ENCODE measurements around the gene MRPL14. TPM values are rescaled to one million over a fixed set of nuclear protein-coding genes. Genes with fewer than 3 reads are reported as not detected.

Gene MRPL14
- total RNA-seq, 4 donors from 2014 or later = 45.7 to 74.3 (median 52.0) TPM

DNA sequence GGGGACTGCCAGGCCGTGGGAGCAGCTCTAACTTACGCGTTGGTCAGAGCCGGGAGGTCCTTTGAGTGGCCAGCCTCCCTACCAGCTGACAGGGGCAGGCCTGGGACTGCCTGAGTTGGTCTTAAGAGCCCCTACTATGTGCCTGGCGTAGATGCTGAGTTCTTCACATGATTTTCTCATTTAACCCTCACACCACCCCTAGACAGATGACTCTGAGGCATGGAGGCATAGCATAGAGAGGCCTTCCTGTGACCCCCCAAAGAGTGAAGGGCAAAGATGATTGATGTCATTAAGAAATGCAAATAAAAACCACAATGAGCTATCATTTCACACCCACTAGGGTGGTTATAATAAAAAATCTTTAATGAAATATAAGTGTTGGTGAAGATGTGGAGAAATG, 36.8 kb downstream of the MRPL14 start:
- TF ChIP-seq, protein P1, sequence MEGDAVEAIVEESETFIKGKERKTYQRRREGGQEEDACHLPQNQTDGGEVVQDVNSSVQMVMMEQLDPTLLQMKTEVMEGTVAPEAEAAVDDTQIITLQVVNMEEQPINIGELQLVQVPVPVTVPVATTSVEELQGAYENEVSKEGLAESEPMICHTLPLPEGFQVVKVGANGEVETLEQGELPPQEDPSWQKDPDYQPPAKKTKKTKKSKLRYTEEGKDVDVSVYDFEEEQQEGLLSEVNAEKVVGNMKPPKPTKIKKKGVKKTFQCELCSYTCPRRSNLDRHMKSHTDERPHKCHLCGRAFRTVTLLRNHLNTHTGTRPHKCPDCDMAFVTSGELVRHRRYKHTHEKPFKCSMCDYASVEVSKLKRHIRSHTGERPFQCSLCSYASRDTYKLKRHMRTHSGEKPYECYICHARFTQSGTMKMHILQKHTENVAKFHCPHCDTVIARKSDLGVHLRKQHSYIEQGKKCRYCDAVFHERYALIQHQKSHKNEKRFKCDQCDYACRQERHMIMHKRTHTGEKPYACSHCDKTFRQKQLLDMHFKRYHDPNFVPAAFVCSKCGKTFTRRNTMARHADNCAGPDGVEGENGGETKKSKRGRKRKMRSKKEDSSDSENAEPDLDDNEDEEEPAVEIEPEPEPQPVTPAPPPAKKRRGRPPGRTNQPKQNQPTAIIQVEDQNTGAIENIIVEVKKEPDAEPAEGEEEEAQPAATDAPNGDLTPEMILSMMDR (IDR thresholded peaks at IDR 0.05) = no peak
- no peak for TF ChIP-seq POLR2A (IDR thresholded peaks at IDR 0.05)
- no peak overlapping the region for H3K4me3 ChIP-seq (ENCODE audit: low read depth, poor library complexity, severe bottlenecking)
- no peak for DNase-seq (ENCODE audit: low spot score in 2 of 2)
- intact Hi-C loops (cut with DNase I; ENCODE audit: low total_unique reads) = loop anchor here (10.0 kb wide), 1 partner anchor 244 kb away; no protein-coding TSS in a partner anchor
- WGBS, 2 donors = 92 to 98% methylated on average over 4 to 5 of the region's 5 CpGs

DNA sequence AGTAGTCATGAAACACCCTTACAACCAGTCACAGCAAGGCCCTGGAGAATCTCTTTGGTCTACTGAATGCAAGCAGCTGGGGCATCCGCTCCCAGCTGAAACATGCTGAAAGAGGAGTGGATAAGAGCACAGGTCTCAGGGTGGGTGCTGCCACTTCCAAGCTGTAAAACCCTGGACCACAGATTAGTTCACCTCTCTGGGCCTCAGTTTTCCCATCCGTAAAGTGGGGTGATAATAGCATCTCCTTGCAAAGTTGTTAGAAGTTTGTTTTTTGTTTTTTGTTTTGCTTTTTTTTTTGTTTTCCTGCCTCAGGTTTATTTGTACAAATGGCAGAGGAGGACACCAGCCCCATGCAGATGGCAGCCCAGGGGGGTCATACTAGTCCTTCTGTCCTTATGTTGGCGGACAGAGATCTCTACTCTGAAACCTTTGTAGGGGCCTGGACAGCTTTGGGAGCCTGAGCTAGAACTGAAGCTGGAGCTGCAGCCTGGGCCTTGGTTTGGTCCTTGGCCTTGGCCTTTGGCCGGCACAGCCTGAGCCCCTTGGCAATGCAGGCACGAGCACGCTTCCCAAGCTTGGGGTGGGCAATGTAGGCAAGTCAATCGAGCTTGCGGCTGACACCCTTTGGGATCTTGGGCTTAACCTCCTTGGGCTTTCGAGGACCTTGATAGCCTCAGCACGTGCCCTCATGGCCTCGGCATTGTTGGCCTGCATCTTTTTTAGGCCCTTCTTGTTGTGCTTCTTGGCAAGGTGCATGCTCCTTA, 38.2 kb downstream of the MRPL14 start:
- no peak for DNase-seq (ENCODE audit: low spot score in 2 of 2)
- H3K4me3 ChIP-seq (ENCODE audit: low read depth, poor library complexity, severe bottlenecking) = no peak overlapping the region
- intact Hi-C loops (cut with DNase I; ENCODE audit: low total_unique reads) = no loop called here
- WGBS, 2 donors = 95 to 96% methylated on average over 6 to 11 of the region's 11 CpGs
- TF ChIP-seq, protein P1 (IDR thresholded peaks at IDR 0.05) = no peak
- TF ChIP-seq POLR2A (IDR thresholded peaks at IDR 0.05) = no peak

DNA sequence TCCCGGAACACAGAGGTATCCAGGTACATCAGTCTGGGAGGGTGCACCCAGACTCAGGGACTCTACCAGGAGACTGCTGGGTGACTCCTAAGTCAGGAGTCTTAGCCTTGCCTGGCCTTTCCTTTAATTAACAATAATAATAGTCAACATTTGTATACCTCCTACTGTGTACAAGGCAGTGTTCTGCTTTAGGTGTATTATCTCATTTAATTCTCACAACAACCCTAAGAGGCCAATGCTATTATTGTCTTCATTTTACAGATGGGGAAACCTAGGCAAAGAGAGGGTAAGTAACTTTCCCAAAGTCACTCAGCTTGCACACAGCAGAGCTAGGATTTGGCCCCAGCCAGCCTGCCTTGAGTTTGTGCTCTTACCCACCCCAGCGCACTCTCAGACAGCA, 39.6 kb downstream of the MRPL14 start:
- DNase-seq (ENCODE audit: low spot score in 2 of 2) = no peak
- no peak overlapping the region for H3K4me3 ChIP-seq (ENCODE audit: low read depth, poor library complexity, severe bottlenecking)
- intact Hi-C loops (cut with DNase I; ENCODE audit: low total_unique reads) = no loop called here
- TF ChIP-seq, protein P1 (IDR thresholded peaks at IDR 0.05) = no peak
- no peak for TF ChIP-seq POLR2A (IDR thresholded peaks at IDR 0.05)
- 90 to 92% methylated on average over 2 of the region's 2 CpGs for WGBS, 2 donors

DNA sequence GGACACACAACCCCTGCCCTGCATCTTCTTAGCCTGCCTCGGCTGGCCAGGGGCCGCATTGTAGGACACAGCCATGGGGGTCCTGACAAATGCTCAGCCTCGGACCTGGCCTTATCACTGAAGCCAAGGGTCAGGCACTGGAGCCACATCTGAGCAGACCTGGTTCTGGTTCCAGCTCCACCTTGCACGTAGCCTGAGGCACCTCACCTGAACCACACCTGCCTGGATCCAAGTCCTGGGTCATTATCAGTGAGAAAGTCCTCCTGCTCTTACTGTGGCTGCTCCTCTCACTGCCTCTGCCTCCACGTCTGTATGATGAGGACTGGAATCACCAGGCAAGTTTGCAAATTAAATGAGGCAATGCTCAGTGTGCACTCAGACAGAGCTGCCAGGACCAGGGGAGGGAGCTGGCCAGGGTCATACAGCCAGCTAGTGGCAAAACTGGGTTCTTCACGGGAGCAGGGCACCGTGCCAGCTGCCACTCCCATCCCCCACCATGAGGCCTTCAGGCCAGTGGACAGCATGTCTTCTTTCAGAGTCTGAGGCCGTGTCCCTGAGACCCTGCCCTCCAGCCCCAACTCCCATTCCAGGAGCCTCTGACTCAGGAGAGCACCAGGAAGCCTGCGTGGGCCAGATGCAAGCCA, 40.2 kb downstream of the MRPL14 start:
- TF ChIP-seq, protein P1 (IDR thresholded peaks at IDR 0.05) = no peak
- no peak for TF ChIP-seq POLR2A (IDR thresholded peaks at IDR 0.05)
- intact Hi-C loops (cut with DNase I; ENCODE audit: low total_unique reads) = no loop called here
- H3K4me3 ChIP-seq (ENCODE audit: low read depth, poor library complexity, severe bottlenecking) = no peak overlapping the region
- DNase-seq (ENCODE audit: low spot score in 2 of 2) = no peak
- WGBS, 2 donors = 58 to 59% methylated on average over 9 of the region's 9 CpGs

DNA sequence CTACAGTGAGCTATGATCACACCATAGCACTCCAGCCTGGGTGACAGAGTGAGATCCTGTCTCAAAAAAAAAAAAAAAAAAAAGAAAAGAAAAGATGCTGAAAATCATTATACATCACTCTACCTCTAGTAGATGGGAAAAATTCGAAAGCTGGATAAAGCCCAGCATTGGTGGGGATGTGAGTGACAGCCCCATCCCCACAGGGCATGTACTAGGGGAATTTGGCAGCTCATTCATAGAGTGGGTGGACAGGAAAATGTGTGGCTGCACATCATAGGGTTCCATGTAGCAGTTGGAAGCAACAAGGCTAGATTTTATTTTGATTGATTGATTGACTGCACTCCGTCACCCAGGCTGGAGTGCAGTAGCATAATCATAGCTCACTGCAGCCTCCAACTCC, 42.0 kb downstream of the MRPL14 start:
- H3K4me3 ChIP-seq (ENCODE audit: low read depth, poor library complexity, severe bottlenecking) = no peak overlapping the region
- no peak for DNase-seq (ENCODE audit: low spot score in 2 of 2)
- 71 to 74% methylated on average over 2 of the region's 2 CpGs for WGBS, 2 donors
- intact Hi-C loops (cut with DNase I; ENCODE audit: low total_unique reads) = no loop called here
- no peak for TF ChIP-seq POLR2A (IDR thresholded peaks at IDR 0.05)
- TF ChIP-seq, protein P1 (IDR thresholded peaks at IDR 0.05) = no peak
